ENCODE measurements around the gene ZNF19. TPM values are rescaled to one million over a fixed set of nuclear protein-coding genes. Genes with fewer than 3 reads are reported as not detected.
A peak's percentile ranks its signal among the peaks of the same experiment; 100 is the strongest.

The ZNF19 gene
- total RNA-seq, 4 donors from 2014 or later: 1.1 to 5.0 (median 1.7) TPM

DNA sequence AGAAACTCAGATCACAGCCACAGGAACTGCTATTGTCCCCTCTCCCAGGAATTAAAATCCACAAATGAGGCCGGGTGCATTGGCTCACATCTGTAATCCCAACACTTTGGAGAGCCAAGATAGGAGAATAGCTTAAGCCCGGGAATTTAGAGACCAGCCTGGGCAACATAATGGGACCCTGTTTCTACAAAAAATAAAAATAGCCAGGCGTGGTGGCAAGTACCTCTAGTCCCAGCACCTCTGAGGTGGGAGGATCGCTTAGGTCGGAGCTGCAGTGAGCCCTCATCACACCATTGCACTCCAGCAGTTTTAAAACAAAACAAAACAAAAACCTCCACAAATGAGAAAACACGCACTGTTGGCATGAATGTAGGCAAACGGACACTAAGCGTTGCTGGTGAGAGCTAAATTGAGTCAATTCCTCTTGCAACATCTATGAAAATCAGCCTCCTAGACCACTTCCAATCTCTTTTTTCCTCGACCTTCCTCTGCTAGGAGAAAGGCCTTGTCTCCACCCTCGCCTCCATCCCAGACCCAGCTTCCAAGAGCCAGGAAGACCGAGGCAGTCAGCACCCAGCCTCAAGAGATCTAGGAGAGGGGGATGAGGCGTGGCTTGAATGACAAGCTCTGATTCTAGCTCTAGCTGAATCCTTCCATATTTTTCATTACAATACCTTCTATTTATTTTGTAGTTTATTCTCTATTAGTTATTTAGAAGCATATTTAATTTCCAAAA is 62.1 kb downstream of the ZNF19 start:
- DNase-seq: no peak
- TF ChIP-seq, protein P1, sequence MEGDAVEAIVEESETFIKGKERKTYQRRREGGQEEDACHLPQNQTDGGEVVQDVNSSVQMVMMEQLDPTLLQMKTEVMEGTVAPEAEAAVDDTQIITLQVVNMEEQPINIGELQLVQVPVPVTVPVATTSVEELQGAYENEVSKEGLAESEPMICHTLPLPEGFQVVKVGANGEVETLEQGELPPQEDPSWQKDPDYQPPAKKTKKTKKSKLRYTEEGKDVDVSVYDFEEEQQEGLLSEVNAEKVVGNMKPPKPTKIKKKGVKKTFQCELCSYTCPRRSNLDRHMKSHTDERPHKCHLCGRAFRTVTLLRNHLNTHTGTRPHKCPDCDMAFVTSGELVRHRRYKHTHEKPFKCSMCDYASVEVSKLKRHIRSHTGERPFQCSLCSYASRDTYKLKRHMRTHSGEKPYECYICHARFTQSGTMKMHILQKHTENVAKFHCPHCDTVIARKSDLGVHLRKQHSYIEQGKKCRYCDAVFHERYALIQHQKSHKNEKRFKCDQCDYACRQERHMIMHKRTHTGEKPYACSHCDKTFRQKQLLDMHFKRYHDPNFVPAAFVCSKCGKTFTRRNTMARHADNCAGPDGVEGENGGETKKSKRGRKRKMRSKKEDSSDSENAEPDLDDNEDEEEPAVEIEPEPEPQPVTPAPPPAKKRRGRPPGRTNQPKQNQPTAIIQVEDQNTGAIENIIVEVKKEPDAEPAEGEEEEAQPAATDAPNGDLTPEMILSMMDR (IDR thresholded peaks at IDR 0.05): no peak
- TF ChIP-seq POLR2A (IDR thresholded peaks at IDR 0.05): no peak
- Histone ChIP-seq H3K4me3 (no peak overlapping the region), H3K4me1 (peaks cover 0 to 5% (median 0%) of the 10 kb centered on the region in 3 donors), H3K36me3 (no peaks in the 10 kb centered on the region), H3K27ac (no peak overlapping the region), H3K9me3 (no peaks in the 10 kb centered on the region), H3K27me3 (peaks cover 0 to 61% (median 7%) of the 10 kb centered on the region in 4 donors)
- WGBS, 2 donors: 50 to 65% methylated on average over 10 to 12 of the region's 12 CpGs
- intact Hi-C loops (cut with DNase I): no loop called here

DNA sequence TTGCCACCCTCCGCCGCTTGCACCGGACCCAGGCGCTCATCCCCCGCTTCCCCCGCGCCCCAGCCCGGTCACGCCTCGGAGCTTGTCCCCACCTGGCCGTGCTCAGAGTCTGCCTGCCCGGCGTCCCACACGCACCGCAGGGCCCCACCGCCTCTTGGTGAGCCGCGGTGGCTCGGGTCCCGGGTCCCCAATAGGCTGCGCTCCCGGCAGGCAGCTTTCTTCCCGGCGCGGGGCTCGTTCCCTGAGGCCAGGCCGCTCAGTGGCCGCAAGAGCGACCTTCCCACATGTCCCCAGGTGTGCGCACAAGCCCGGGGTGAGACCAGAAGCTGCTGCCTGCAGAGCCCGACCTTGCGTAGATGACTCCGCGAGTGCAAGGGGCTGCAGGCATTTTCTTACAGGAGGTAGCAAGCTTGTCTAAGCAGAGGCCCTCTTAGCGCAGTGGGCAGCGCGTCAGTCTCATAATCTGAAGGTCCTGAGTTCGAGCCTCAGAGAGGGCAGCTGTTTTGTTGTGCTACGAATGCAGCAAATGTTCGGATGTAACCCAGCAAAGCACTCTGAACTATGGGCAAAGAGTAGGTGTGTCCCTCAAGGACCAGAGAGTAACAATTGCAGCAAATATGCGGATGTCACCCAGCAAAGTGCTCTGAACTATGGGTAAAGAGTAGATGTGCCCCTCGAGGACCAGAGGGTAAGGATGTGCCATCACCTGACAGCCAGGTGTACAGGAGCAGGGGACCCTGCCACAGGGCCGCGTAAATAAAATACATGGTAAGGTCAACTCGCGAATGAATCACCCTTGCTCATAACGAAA is 62.9 kb downstream of the ZNF19 start:
- peaks cover 0 to 53% (median 7%) of the 10 kb centered on the region in 4 donors for H3K27me3 ChIP-seq
- intact Hi-C loops (cut with DNase I): no loop called here
- WGBS, 2 donors: 4 to 9% methylated on average over 6 to 19 of the region's 48 CpGs
- TF ChIP-seq, protein P1 (IDR thresholded peaks at IDR 0.05): no peak
- TF ChIP-seq POLR2A (IDR thresholded peaks at IDR 0.05): no peak
- H3K4me1 ChIP-seq: peaks cover 0 to 5% (median 0%) of the 10 kb centered on the region in 3 donors
- DNase-seq: no peak
- H3K9me3 ChIP-seq: no peaks in the 10 kb centered on the region
- no peak overlapping the region for H3K27ac ChIP-seq
- no peaks in the 10 kb centered on the region for H3K36me3 ChIP-seq
- peak overlapping the region in 2 of 4 donors; percentile 15 to 35 for H3K4me3 ChIP-seq

DNA sequence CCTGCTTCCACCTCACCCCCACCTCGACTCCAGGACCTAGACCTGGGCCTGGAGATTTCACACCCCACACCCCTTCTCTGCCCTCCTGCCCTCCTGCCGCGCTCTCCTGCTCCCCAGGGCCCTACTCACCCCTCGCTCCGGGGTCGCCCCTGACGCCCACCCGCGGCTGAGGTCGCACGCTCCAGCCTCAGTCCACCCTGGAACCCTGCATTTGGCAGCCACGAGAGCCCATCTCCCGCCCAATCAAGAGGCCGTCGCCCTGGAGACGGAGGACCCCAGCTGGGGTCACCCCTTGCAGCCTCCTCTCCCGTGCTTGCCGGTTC is 63.4 kb downstream of the ZNF19 start:
- H3K27me3 ChIP-seq: peaks cover 0 to 50% (median 7%) of the 10 kb centered on the region in 4 donors
- 10 to 17% methylated on average over 8 to 17 of the region's 18 CpGs for WGBS, 2 donors
- intact Hi-C loops (cut with DNase I): no loop called here
- H3K9me3 ChIP-seq: no peaks in the 10 kb centered on the region
- no peaks in the 10 kb centered on the region for H3K36me3 ChIP-seq
- H3K4me1 ChIP-seq: peaks cover 0 to 5% (median 0%) of the 10 kb centered on the region in 3 donors
- no peak for DNase-seq
- TF ChIP-seq POLR2A (IDR thresholded peaks at IDR 0.05): no peak
- TF ChIP-seq, protein P1 (IDR thresholded peaks at IDR 0.05): no peak
- H3K4me3 ChIP-seq: peak overlapping the region in 2 of 4 donors; percentile 15 to 35
- H3K27ac ChIP-seq: no peak overlapping the region

DNA sequence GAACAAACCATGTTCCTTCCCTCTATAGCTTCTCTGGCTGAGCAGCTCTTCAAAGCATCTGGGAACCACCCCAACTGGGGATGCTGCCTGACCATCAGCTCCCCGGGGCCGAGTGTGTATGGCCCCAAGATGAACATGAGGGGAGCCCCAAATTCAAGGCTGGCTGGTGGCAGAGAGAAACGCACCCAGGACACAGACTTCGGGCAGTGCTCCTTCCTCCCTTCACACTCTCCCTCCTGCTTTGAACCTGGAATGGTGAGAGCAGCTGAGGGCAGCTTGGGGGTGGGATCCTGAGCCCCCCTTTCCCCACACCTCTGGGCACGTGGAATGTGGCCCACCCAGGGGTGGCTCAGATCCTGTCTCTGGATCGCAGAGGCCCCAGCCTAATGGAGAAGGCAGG is 64.5 kb downstream of the ZNF19 start:
- WGBS, 2 donors: 60% methylated on average over 3 of the region's 6 CpGs; no CpG with 5 or more reads in 1 of the 2 donors
- DNase-seq: no peak

More for the DNA sequence above, 64.5 kb downstream of the ZNF19 start:
- H3K9me3 ChIP-seq: no peaks in the 10 kb centered on the region
- no peak for TF ChIP-seq POLR2A (IDR thresholded peaks at IDR 0.05)
- TF ChIP-seq, protein P1 (IDR thresholded peaks at IDR 0.05): no peak
- H3K27ac ChIP-seq: no peak overlapping the region
- peaks cover 0 to 5% (median 0%) of the 10 kb centered on the region in 3 donors for H3K4me1 ChIP-seq
- intact Hi-C loops (cut with DNase I): no loop called here
- peaks cover 0 to 50% (median 7%) of the 10 kb centered on the region in 4 donors for H3K27me3 ChIP-seq
- H3K36me3 ChIP-seq: no peaks in the 10 kb centered on the region
- no peak overlapping the region for H3K4me3 ChIP-seq

Measured in esophagus squamous epithelium (tissue), 5 donors.